ENCODE measurements around the gene PTPN2. TPM values are rescaled to one million over a fixed set of nuclear protein-coding genes. Genes with fewer than 3 reads are reported as not detected.

Gene PTPN2
- total and polyA plus RNA-seq, 11 donors, result 7.5 to 33.1 (median 11.5) TPM

- intact Hi-C loops (cut with DNase I), result no loop called here
- Histone ChIP-seq H3K27ac (no peak overlapping the region), H3K4me3 (no peak overlapping the region), H3K4me1 (peaks cover 0 to 13% (median 0%) of the 10 kb centered on the region in 12 donors), H3K27me3 (no peaks in the 10 kb centered on the region), H3K9me3 (no peaks in the 10 kb centered on the region), H3K36me3 (no peaks in the 10 kb centered on the region)
- DNase-seq (no peak), ATAC-seq (no peak)
- TF ChIP-seq CTCF (IDR thresholded peaks at IDR 0.05) (no peak), POLR2A (IDR thresholded peaks at IDR 0.05) (no peak)
- 77 to 92% (median 87%) methylated on average over 5 of the region's 5 CpGs for WGBS, 4 donors
These were observed 11.6 kb downstream of the PTPN2 start for GRCh38 chr18:12872408-12872807.

DNA sequence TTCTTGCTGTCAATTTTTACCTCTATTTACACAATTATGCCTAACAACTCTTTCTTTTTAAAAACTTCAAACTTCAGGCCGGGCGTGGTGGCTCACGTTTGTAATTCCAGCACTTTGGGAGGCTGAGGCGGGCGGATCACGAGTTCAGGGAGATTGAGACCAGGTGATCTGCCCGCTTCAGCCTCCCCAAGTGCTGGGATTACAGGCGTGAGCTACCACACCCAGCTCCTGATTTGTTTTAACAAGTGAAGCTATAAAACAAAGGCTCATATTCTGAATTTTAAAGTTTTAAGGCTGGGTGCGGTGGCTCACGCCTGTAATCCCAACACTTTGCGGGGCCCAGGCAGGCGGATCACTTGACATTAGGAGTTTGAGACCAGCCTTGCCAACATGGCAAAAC is 15.5 kb downstream of the PTPN2 start:
- intact Hi-C loops (cut with DNase I), result no loop called here
- 96 to 98% (median 97%) methylated on average over 12 of the region's 12 CpGs for WGBS, 4 donors

DNA sequence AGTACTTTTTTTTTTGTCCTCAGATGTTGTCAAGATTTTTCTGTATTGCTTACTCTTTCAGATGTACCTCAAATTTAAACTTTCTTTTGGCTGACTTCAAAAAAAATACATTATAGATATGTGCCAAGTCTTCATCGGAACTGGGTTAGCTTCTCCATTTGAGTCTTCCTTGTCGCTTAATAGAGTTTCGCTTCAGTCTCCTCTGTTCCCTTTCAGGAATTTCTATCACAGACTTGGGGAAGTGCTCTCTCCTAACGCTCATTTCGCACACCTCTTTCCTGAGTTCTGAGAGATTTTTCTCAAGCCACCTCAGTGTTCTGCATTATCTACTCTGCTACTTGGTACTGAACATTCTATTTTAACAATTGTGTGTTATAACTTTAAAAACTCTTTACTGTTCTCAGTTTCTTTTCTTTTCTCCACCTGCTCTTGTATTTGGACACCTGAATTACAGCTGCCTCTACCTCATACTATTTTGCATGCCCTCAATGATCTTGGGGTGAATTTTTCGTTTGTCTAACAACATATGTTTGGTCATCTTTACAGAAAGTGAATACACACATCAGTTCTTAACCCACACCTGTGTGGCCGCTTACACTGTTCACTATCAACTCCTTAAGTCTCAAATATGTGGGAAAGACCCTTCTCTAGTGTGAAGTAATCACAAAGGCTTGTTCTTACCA is 16.5 kb downstream of the PTPN2 start:
- H3K36me3 ChIP-seq, result no peaks in the 10 kb centered on the region
- no peak overlapping the region for H3K4me3 ChIP-seq
- H3K4me1 ChIP-seq, result peaks cover 0 to 13% (median under 1%) of the 10 kb centered on the region in 12 donors
- ATAC-seq (no peak), DNase-seq (no peak)
- intact Hi-C loops (cut with DNase I), result no loop called here
- TF ChIP-seq POLR2A (IDR thresholded peaks at IDR 0.05) (no peak), CTCF (IDR thresholded peaks at IDR 0.05) (no peak)
- H3K27me3 ChIP-seq, result no peaks in the 10 kb centered on the region
- WGBS, 4 donors, result 89 to 92% (median 90%) methylated on average over 7 of the region's 7 CpGs
- H3K9me3 ChIP-seq, result no peaks in the 10 kb centered on the region
- H3K27ac ChIP-seq, result peak overlapping the region in 1 of 12 donors; percentile 53

More for the DNA sequence above, 15.5 kb downstream of the PTPN2 start:
- Histone ChIP-seq H3K27ac (no peak overlapping the region), H3K27me3 (no peaks in the 10 kb centered on the region), H3K4me3 (no peak overlapping the region), H3K9me3 (no peaks in the 10 kb centered on the region), H3K4me1 (peaks cover 0 to 13% (median 0%) of the 10 kb centered on the region in 12 donors), H3K36me3 (no peaks in the 10 kb centered on the region)
- no peak for ATAC-seq
- no peak for TF ChIP-seq CTCF (IDR thresholded peaks at IDR 0.05)
- TF ChIP-seq POLR2A (IDR thresholded peaks at IDR 0.05), result no peak
- no peak for DNase-seq

- Histone ChIP-seq H3K9me3 (no peaks in the 10 kb centered on the region), H3K27ac (no peak overlapping the region), H3K4me1 (peaks cover 0 to 34% (median 3%) of the 10 kb centered on the region in 12 donors), H3K36me3 (no peaks in the 10 kb centered on the region), H3K27me3 (no peaks in the 10 kb centered on the region), H3K4me3 (no peak overlapping the region)
- DNase-seq (no peak), ATAC-seq (no peak)
- intact Hi-C loops (cut with DNase I), result no loop called here
- 57 to 73% (median 67%) methylated on average over 3 of the region's 3 CpGs for WGBS, 4 donors
- TF ChIP-seq POLR2A (IDR thresholded peaks at IDR 0.05) (no peak), CTCF (IDR thresholded peaks at IDR 0.05) (no peak)
These were observed 20.3 kb downstream of the PTPN2 start for GRCh38 chr18:12863687-12864216.

Data from heart left ventricle (tissue), 16 donors.